Measurements from ENCODE around the gene CLEC1B. TPM values are rescaled to one million over a fixed set of nuclear protein-coding genes. Genes with fewer than 3 reads are reported as not detected.

The CLEC1B gene
- total RNA-seq, 1 experiment from 2014 or later = not detected

DNA sequence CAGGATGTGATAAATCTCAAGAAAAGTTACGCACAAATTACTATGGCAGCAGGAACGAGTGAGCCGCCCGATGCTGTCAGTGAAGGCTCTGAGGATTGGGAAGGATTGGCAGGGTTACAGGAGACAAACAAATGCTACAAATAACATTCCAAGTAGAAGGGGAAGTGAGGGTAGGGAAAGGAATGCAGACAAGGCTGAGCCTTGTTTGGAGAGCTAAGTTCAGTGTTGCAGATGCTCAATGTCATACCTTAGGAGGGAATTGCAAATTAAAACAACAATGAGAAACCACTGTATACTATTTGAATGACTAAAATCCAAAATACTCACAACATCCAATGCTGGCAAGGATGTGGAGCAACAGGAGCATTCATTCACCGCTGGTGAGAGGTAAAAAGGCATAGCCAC lies 32.9 kb upstream of the CLEC1B start:
- Mint-ChIP-seq H3K4me1 (ENCODE audit: insufficient read depth, unreplicated experiment) (peaks cover 35% of the 10 kb centered on the region), H3K36me3 (ENCODE audit: insufficient read depth, unreplicated experiment) (no peaks in the 10 kb centered on the region), H3K27ac (ENCODE audit: low read depth, unreplicated experiment) (peak overlapping the region; percentile 83), H3K9me3 (ENCODE audit: unreplicated experiment) (peaks cover 14% of the 10 kb centered on the region), H3K27me3 (ENCODE audit: insufficient read depth, unreplicated experiment) (no peaks in the 10 kb centered on the region), H3K4me3 (ENCODE audit: unreplicated experiment) (no peak overlapping the region)
- POLR2A ChIA-PET = no interaction called here
- TF ChIP-seq, protein P1, sequence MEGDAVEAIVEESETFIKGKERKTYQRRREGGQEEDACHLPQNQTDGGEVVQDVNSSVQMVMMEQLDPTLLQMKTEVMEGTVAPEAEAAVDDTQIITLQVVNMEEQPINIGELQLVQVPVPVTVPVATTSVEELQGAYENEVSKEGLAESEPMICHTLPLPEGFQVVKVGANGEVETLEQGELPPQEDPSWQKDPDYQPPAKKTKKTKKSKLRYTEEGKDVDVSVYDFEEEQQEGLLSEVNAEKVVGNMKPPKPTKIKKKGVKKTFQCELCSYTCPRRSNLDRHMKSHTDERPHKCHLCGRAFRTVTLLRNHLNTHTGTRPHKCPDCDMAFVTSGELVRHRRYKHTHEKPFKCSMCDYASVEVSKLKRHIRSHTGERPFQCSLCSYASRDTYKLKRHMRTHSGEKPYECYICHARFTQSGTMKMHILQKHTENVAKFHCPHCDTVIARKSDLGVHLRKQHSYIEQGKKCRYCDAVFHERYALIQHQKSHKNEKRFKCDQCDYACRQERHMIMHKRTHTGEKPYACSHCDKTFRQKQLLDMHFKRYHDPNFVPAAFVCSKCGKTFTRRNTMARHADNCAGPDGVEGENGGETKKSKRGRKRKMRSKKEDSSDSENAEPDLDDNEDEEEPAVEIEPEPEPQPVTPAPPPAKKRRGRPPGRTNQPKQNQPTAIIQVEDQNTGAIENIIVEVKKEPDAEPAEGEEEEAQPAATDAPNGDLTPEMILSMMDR (IDR thresholded peaks at IDR 0.05; ENCODE audit: unreplicated experiment) = no peak
- DNase-seq (ENCODE audit: unreplicated experiment) = peak; percentile 87
- no TSS peak for BruUV-seq (replicated peaks)
- CTCF ChIA-PET = interaction anchor here (0.5 to 4.0 kb wide), 6 partner anchors 22 to 658 kb away, joined by 3 to 44 read pairs (median 4); partner anchors contain the start of gene CLEC12B
- intact Hi-C loops (cut with micrococcal nuclease) = no loop called here

DNA sequence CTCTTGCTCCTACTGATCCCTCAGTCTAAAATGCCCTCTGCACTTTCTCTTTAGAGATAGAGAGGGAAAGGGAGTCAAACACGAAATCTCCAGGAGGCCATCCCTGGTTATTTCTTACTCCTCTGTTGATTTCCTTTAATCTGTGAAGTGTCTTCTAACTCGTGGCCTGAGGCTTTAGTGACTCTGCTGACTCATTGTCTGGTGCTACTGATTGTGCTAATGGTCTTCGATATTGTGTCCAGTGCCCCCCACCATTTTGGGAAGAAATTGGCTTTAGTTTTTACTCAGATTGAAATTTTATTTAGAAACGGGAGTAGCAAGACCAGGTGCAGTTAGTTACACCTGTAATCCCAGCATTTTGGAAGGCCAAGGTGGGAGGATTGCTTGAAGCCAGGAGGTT lies 32.4 kb upstream of the CLEC1B start:
- peaks cover 14% of the 10 kb centered on the region for H3K9me3 Mint-ChIP-seq (ENCODE audit: unreplicated experiment)
- ChIA-PET POLR2A (no interaction called here), CTCF (interaction anchor here (0.6 to 4.0 kb wide), 8 partner anchors 21 to 701 kb away, joined by 3 to 44 read pairs (median 4); partner anchors contain the start of gene CLEC12B)
- H3K27ac Mint-ChIP-seq (ENCODE audit: low read depth, unreplicated experiment) = peak overlapping the region; percentile 83
- peaks cover 35% of the 10 kb centered on the region for H3K4me1 Mint-ChIP-seq (ENCODE audit: insufficient read depth, unreplicated experiment)
- DNase-seq (ENCODE audit: unreplicated experiment) = peak; percentile 62
- intact Hi-C loops (cut with micrococcal nuclease) = no loop called here
- TSS peak; percentile 38 for BruUV-seq (replicated peaks)
- no peaks in the 10 kb centered on the region for H3K36me3 Mint-ChIP-seq (ENCODE audit: insufficient read depth, unreplicated experiment)
- TF ChIP-seq, protein P1 (IDR thresholded peaks at IDR 0.05; ENCODE audit: unreplicated experiment) = no peak
- no peak overlapping the region for H3K4me3 Mint-ChIP-seq (ENCODE audit: unreplicated experiment)
- no peaks in the 10 kb centered on the region for H3K27me3 Mint-ChIP-seq (ENCODE audit: insufficient read depth, unreplicated experiment)

DNA sequence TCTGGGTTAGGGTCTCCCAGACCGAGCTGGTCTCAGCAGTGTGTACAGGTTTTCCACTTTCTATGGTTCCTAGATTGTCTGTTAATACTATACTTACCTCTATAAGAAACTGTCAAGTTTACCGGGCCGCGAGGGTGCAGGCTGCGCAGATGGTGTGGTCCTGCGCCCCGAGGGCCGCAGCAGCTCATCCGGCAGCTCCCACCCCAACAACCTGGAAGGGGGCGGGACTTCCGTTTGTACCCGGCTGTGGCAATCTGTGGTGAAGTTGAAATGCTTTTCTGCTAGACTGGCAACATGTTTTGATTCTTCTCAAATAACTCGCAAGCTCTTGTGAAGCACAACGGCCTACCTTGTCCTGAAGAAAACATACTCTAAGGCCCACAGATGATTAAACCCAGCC lies 31.5 kb upstream of the CLEC1B start, which contains the start of gene CLEC9A:
TSS of gene CLEC9A (plus strand) at position 237 of the 400 bp plus-strand sequence. CDS start 22,006 bp downstream, outside the sequence.
- Mint-ChIP-seq H3K27me3 (ENCODE audit: insufficient read depth, unreplicated experiment) (no peaks in the 10 kb centered on the region), H3K36me3 (ENCODE audit: insufficient read depth, unreplicated experiment) (no peaks in the 10 kb centered on the region), H3K9me3 (ENCODE audit: unreplicated experiment) (peaks cover 14% of the 10 kb centered on the region), H3K27ac (ENCODE audit: low read depth, unreplicated experiment) (peak within 1 kb of the TSS; percentile 83), H3K4me1 (ENCODE audit: insufficient read depth, unreplicated experiment) (peaks cover 35% of the 10 kb centered on the region), H3K4me3 (ENCODE audit: unreplicated experiment) (no peak within 1 kb of the TSS)
- BruUV-seq (replicated peaks) = no TSS peak
- intact Hi-C loops (cut with micrococcal nuclease) = no loop called here
- DNase-seq (ENCODE audit: unreplicated experiment) = no peak
- ChIA-PET POLR2A (no interaction called here), CTCF (interaction anchor here (0.5 to 4.0 kb wide), 7 partner anchors 29 to 336 kb away, joined by 3 to 44 read pairs (median 5); no protein-coding TSS in a partner anchor)
- TF ChIP-seq, protein P1 (IDR thresholded peaks at IDR 0.05; ENCODE audit: unreplicated experiment) = no peak

DNA sequence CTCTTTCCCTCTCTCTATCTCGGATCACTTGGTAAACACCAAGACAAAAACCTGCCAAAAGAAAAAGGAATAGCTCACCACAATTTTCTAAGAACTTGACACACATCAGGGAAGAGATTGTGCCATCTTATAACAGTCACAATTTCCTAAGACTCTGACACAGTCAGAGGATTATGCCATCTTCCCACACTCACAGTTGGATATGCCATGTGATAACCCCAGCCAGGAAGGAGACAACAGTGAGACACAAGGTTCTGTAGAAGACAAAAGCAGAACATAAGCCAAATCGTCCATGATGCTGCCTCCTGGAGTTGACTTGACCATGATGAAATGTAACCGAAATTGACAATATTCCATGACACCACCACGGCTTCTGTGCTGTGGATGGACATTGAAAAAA lies 28.8 kb upstream of the CLEC1B start:
- TF ChIP-seq, protein P1 (IDR thresholded peaks at IDR 0.05; ENCODE audit: unreplicated experiment) = no peak
- no peaks in the 10 kb centered on the region for H3K36me3 Mint-ChIP-seq (ENCODE audit: insufficient read depth, unreplicated experiment)
- no peaks in the 10 kb centered on the region for H3K27me3 Mint-ChIP-seq (ENCODE audit: insufficient read depth, unreplicated experiment)
- CTCF ChIA-PET = interaction anchor here (0.6 to 1.0 kb wide), 4 partner anchors 9 to 277 kb away, joined by 3 to 5 read pairs (median 3); partner anchors contain the start of gene CLEC12B
- peaks cover 35% of the 10 kb centered on the region for H3K4me1 Mint-ChIP-seq (ENCODE audit: insufficient read depth, unreplicated experiment)
- peaks cover 14% of the 10 kb centered on the region for H3K9me3 Mint-ChIP-seq (ENCODE audit: unreplicated experiment)
- peak overlapping the region; percentile 53 for H3K4me3 Mint-ChIP-seq (ENCODE audit: unreplicated experiment)
- peak overlapping the region; percentile 94 for H3K27ac Mint-ChIP-seq (ENCODE audit: low read depth, unreplicated experiment)
- POLR2A ChIA-PET = interaction anchor here (0.6 to 1.6 kb wide), 5 partner anchors 10 to 1946 kb away, joined by 3 to 6 read pairs (median 5); no protein-coding TSS in a partner anchor
- no TSS peak for BruUV-seq (replicated peaks)
- DNase-seq (ENCODE audit: unreplicated experiment) = peak; percentile 89
- intact Hi-C loops (cut with micrococcal nuclease) = loop anchor here (10.0 kb wide), 1 partner anchor 187 kb away; the partner anchor contains the start of gene GABARAPL1

Measured in MCF 10A (cell line).